MM.1S (cell line): Measurements from ENCODE around the gene RAB21.

ENCODE experiments used
- CTCF ChIP-seq: fragments of 300-600 bp; sonication (generic); IDR thresholded peaks from 2 replicates; pipeline ENCODE4 v1.5.1; 2016; ENCODE audit warnings: antibody characterized with exemption, low read length, mixed read lengths
- EZH2 ChIP-seq: fragments of 300-600 bp; sonication (generic); optimal IDR thresholded peaks from 2 replicates; pipeline ENCODE3; 2017; ENCODE audit warnings: low read depth, mild to moderate bottlenecking, antibody characterized with exemption, low read length, mixed read lengths
- EZH2phosphoT487 ChIP-seq: fragments of 300-600 bp; sonication (generic); IDR thresholded peaks from 2 replicates; pipeline ENCODE4 v1.6.1; 2018; ENCODE audit warnings: antibody characterized with exemption, low read length

- TF ChIP-seq CTCF (no peak), EZH2 (no peak), EZH2phosphoT487 (no peak)
These were observed 44.4 kb downstream of the RAB21 start for GRCh38 chr12:71799106-71799505.
